Epidermal melanocyte (primary cell): ENCODE measurements around the gene TEC.
A peak's percentile ranks its signal among the peaks of the same experiment; 100 is the strongest.

Source experiments
- DNase-seq: peaks from one replicate; pipeline ENCODE4 v3.0.0; 2011; ENCODE audit warnings: low spot score; ENCODE audit not compliant: insufficient read length

TEC gene

DNA sequence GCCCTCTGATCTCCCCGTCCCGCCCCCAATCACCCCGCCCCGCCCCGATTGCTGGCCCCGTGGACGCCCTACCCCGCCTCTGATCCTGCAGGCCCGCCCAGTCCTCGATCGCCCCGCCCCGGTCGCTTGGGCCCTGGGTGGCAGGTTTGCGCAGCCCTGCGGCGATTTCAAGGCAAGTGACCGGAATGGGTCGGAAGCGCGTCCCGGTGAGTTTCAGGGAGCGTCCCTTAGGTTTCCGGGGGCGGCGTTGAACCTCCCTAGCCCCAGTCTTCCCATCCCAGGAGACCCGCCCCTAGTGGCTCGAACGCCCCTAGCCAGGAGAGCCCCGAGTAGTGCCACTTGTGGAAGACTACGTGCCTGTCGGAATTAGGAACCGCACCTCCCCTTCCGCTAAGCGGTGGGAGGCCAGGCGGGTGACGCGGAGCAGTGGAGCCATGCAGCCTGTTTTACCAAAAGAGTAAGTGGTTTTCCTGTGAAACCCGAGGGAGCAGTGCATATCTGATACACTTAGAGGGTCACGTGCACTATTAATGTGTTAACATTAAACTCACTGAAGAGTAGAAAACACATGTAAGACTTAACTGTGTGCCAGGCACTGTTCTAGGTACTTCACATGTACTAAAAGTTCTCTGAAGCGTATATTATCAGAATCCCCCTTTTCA, 354 bp upstream of the TEC start:
- peak; percentile 83 for DNase-seq

DNA sequence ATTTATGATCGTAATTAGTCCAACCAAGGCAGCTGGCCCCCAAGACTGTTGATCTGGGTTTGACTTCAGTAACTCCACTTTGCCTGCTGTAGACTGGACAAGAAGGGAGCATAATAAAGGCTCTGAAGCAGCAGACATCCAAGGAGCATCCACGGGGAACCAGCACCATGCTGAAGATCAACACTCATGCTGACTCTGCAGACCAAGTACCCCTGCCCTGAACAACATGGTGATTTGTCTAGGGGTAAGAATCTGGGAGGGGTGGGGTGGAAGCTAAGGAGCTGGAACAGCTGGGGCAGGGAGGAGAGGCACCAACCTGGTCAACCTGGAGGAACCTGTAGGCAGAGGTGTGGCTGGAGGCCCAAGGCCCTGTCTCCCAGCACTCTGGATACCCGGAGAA, 2.1 kb downstream of the TEC start:
- no peak for DNase-seq

- no peak for DNase-seq
Measured at GRCh38 chr4:48266781-48267180, 2.9 kb downstream of the TEC start.

DNA sequence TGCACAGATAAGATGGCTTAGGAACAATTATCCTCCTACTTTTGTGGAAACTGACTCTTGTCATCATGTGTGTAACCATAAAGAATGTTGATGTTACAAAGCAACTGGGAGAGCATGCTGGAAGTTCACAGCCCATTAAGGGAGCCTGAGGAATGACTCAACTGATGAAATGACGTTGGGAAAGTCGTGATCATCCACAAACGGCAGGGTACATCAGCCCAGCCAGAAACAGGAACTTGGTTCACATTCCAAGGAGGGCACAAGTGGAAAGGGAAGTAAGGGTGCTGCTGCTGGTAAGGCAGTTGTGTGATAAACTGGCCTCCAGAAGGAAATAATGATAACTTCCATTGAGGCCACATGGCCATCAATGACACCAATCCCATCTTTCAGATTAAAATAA, 6.7 kb downstream of the TEC start:
- no peak for DNase-seq

DNA sequence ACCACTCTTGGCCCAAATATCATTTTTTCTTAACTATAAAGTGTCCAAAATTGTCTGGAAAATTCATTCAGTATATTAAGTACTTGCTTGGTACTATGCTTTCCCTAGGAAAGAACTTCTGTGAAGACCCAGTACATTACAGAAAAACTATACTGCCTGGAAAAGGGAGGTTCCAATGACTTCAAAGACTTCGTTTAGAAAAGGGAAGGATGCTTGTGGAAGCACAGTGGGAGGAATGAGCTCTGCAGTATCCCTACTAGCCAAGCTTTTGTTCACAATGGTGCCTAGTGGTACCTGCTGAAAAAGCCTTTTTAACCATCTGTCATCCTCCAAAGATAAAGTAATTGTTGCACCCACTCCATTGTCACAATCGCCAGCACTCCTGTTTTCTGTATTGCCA, 7.2 kb downstream of the TEC start:
- DNase-seq: no peak

- no peak for DNase-seq
Measured at GRCh38 chr4:48261281-48261680, 8.4 kb downstream of the TEC start.

DNA sequence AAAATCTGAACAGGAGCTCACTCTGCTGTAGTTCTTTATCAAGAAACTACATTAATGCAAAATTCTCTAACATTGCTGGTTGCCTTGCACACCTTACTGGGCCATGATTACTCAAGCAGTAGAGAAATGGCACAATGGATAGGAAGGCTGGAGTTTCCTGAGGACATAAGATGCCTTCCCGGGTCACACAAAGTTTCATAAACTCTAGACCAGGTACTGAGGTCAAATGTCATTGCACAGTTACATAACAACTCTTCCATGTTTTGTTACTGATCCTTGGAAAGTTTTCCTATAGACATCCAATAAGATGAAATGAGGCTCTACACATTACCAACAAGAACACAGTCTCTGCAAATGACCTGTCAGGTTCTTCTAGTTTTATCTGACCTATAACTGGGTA, 9.9 kb downstream of the TEC start:
- DNase-seq: no peak

- DNase-seq: no peak
Measured at GRCh38 chr4:48258845-48259397, 10.7 kb downstream of the TEC start.

GRCh38 chr4:48255959-48256342, 13.7 kb downstream of the TEC start:
- no peak for DNase-seq

- DNase-seq: no peak
Measured at GRCh38 chr4:48255072-48255958, 14.3 kb downstream of the TEC start.

- DNase-seq: no peak
Measured at GRCh38 chr4:48254381-48255071, 15.1 kb downstream of the TEC start.

DNA sequence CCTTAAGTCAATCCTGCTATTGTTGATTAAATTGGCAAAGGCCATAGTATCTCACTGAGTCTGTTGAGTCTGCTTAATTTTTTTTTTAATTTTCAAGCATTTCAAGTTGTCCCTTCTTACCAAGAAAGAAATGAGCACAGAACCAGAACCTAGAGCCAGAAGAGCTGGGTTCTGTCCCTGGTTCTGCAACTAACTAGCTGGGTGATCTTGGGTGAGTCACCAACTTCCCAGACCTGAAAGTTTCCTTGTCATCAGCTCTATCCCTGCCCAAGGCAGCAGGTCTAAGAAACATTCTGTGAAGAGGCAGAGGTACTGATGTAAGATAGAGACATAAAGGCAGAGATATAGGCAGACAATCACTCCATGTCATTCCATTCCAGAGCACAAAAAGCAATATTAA, 17.3 kb downstream of the TEC start:
- no peak for DNase-seq

DNA sequence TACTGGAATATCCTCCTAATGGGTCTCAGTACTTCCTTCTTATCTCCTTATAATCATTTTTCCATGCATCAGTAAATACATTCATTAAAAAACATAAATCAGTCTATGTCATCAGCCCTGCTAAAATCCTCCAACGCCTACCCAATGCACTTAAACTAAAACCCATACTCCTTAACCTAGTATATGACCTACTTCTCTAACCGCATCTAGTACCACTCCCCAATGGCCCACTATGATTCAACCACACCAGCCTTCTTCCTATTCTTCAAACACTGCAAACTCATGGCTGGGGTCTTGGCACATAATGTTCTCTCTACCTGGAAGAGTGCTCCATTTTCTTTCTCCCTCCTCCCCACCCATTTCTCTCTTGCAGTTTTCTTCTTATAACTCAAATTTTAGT, 18.7 kb downstream of the TEC start:
- no peak for DNase-seq

DNA sequence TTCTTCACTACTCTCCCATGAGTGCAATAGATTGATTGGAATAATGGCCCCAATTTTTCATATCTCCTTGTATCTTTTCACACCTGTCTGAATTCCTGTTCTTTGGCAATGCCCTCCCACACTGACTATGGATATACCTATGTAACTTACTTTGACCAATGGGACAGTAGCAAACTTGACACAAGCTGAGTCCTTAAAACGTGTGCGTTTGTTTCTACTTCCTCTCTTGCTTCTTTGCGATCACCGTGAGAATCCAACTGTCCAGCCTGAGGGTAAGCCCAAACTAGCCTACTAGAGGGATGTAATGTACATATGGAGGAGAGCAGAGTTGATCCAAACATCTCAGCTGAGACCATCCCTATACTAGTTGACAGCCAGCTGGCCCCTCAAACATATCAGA, 19.3 kb downstream of the TEC start:
- DNase-seq: no peak

- no peak for DNase-seq
Measured at GRCh38 chr4:48249378-48249777, 20.3 kb downstream of the TEC start.

GRCh38 chr4:48248559-48248953, 21.1 kb downstream of the TEC start:
- no peak for DNase-seq

DNA sequence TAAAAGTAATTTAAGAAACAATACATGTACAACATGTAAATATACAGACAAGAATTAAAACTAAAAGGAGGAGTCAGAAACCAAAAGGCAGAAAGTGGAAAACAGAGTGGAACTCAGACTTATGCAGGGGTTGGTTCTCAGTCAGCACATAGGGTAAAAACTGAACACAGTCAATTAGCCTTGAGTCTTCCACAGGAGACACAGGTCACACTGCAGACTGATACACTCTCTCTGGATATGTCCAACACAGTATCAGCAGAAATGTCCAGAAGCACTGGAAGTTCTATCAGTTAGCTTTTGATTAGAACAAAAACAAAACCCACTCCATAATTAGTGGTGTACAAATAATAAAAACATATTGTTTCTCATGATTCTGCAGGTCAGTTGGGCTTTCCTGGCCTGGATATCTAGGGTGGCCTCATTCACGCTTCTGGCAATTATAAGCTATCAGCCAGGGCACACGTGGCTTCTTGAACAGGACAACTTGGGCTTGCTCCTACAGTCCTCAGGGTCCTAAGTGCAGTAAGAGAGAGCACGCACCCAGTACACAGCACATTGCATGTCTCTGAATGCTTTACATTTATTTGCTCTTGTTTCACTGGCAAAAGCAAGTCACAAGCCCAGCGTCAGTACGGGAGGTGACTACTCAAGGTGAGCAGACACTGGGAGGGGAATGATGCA, 21.6 kb downstream of the TEC start:
- DNase-seq: no peak

DNA sequence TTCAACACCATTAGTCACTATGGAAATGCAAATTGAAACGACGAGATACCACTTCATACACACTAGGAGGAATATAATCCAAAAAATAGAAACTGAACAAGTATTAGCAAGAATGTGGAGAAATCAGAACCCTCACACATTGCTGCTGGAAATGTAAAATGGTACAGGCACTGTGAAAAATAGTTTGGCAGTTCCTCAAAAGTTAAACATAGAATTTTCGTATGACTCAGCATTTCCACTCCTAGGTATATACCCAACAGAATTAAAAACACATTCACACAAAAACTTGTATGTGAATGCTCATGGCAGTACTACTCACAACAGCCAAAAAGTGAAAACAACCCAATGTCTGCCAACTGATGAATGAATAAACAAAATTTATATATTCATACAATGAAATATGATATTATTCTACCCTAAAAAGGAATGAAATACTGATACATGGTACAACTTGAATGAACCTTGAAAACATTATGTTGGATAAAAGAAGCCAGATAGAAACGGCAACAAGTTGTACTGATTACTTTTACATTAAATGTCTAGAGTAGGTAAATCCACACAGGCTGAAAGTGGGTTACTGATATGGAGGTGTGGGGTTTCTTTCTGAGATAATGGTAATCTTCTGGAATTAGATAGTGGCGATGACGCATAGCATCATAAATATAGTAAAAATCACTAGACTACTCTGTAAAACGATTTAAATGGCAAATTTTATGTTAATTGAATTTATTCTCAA, 22.3 kb downstream of the TEC start:
- DNase-seq: no peak

DNA sequence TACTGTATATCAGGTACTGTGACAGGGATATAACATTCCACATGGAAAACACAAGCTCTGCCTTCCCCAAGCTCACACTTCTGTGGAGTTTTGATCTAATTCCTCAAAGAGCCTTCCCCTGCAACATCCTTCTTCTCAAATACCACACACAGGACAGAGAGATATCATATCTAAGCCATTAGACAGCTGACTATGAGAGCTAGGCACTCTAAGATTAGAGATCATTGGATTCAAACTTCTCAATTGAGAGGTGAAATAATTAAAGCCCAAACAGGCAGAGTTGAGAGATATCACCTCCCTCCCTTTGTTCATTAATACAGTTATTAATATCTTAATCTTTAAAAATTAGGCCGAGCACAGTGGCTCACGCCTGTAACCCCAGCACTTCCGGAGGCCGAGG, 25.0 kb downstream of the TEC start:
- no peak for DNase-seq

DNA sequence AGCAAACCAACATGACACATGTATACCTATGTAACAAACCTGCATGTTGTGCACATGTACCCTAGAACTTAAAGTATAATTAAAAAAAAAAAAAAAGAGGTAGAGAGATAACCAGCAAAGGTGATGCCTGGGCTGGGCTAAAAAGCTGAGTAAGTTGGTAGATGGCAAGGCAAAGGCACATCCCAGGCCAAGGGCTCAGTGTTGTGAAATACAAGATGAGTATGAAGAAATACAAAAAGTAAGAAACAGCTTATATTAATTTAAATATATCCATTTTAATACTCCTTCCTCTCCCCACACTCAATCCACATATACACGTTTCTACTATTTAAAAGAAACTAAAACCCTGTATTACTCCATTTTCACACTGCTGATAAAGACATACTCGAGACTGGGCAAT, 25.8 kb downstream of the TEC start:
- no peak for DNase-seq

GRCh38 chr4:48243429-48243828, 26.2 kb downstream of the TEC start:
- no peak for DNase-seq
